Stimulated activated CD8-positive, alpha-beta memory T cell treated with anti-CD3 and anti-CD28 coated beads, Interleukin-15, amount 100 ng/mL, for 1 hour (primary cell): ENCODE measurements around the gene SPTLC3.
"Not testable (repeated sequence)": the region's sequence is repeated elsewhere in the genome, so short reads cannot be mapped to it uniquely, and the experiment has no call there.

Source experiments
- DNase-seq: peaks from one replicate; pipeline ENCODE4 v3.0.0-alpha.2; 2020; ENCODE audit warnings: low read depth

The SPTLC3 gene

DNA sequence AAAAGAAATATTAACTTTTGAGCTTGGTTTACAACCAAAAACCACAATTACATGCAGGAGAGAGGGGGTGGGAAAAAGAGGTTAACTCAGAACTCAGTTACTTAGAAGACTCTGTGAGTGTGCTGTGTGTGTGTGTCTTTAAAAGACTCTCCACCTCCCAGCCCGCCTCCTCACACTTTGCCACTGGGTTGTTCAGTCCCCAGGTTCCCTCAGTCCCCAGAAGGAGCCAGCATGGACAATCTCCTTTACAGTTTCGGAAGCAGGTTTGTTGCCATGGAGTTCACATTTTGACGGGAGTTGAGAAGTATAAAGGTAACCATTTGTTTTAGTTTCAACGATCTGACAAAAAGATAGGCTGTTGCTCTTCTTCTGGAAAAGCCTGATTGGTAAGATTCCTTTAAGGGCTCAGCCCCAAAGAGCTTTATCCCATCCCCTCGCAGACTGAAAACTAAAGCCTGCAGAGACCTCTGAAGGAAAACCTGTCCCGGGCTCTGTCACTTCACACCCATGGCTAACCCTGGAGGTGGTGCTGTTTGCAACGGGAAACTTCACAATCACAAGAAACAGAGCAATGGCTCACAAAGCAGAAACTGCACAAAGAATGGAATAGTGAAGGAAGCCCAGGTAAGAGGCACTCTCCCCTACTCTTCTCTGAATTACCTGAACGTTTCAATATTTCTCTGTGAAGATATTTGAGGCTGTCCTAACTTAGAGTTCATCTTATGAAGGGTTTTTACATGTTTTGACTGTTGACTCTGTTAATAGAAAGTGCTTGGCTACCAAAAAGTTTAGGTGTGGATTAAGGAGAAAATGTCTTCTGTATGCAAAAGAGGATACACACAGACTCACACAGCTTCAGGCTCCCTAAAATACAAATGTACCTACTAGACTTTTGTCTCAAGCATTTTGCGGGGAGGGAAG lies at the start of gene SPTLC3:
SPTLC3 (plus strand) TSS at position 212 of the 921 bp plus-strand sequence; CDS start at position 508, 296 bp downstream.
- DNase-seq = no peak

DNA sequence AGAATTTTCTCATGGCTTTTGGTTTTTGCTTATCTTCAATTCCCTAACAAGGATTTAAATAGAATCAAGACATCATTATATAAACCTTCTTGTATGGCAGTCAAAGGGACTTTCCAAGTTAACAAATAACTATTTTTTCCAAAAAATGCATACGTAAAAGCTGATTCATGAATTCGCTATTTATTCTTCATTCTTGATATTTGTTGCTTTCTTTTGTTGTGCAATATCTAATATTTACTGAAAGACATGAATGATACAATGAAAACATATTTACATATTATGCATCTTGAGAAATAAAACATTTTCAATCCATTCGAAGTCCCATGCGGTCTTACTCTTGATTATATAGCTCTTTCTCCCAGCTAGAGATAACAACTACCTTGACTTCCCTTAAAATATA lies 47.0 kb upstream of the SPTLC3 start:
- no peak for DNase-seq

DNA sequence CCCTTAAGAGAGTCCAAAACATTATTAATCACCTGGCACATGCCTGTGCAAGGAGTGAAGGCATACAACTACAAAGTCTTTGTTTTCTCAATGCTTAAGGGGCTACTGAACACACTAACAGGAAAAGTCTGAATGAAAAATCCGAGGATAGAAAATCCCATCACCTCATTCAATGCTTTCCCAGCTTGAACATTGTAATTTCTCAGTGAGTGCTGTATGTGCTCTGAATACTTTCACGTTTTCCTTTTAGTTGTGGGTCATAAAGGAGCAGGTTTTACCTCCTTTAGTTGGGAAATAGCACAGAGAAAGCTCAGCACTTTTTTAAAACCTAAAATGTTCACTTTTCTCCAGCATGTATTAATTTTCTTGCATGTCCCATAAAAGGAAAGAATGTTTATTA lies 45.9 kb upstream of the SPTLC3 start:
- DNase-seq = no peak

DNA sequence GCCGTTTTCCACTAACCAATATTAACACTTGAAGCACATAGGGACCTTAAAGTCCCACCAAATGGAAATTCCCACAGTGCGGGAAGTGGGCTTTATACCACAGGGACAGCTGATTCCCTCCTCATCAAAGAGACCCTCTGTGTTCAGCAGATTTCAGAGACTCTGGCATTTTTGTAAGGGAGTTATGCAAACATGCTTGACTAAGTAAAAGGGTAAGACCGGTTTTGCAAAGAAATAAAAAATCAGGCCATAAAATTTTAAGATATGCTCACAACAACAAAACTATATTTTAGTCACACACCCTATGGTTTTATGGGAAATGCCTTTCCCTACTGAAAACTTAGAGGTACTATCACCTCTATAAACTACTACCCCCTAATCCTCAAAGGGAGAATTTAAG lies 45.4 kb upstream of the SPTLC3 start:
- DNase-seq = no peak

DNA sequence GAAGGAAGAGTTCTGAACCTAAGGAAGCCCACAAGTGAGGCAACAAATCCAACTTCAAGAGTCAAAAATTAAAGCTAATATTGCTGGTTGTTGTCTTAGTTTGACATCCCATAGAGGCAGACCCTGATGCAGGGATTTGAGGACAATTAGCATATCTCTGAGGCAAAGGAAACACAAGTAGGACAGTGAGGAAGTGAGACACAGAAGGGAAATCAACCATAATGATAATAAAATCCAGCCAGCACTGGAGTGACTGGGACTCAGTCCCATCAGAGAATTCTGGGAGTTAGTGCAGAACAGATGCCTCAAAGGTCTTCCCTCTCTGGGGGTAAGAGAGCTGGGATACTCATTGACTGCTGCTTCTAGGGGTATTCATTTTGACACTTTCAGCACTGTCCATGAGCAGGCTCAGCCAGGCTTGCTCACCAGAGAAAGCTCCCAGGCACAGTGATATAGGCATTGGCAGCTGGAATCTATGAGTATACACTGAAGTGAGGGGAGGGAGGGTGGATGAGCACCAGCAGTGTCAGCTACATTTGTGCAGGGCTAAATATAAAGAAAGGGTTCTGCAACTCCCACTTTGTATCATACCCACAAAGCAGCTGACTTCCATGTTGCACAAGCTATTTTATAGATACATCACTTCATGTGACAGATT lies 43.4 kb upstream of the SPTLC3 start:
- DNase-seq = no peak

DNA sequence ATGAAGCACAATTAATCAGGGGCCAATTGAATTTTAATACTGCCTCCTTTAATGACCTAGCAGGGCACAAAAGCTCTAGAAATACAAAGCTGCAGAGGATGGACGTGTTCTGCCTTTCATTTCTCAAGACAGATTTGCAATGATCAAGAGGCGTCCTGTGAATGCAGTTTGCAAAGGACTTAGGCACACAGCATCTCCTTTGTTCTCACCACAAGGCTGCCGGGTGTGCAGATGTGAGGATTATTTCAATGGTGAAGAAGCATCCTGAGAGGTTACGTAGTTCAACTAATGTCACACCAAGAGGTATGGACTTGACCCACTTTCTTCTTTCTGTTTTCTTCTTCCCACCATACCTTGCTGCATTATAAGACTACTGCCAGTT lies 42.9 kb upstream of the SPTLC3 start:
- no peak for DNase-seq

DNA sequence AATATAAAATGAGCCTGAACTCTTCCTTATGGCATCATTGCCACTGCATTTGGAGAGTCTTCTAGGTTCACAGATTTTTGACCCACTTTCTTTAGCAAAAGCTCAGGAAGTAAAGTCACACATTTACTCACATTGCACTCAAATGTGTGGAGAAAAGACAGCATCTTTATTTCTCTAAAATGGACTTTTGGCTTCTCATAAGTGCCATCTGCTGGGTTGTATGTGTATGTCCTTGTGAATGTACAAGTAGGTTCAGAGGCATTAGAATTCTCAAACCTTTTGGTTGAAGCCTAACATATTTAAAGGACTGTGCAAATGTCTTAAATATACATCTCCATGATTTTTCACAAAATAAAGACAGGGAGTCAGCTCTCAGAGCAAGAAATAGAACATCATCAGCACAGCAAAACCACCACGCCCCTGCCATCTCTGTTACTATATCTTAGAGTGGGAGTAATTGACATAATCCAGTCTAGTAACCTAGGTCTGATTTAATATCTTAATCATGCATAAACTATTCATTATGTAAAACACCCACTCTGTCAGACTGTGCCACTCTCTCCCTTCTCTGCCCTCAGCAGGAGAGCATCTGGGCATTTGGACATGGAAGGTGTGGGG lies 42.2 kb upstream of the SPTLC3 start:
- DNase-seq = no peak

DNA sequence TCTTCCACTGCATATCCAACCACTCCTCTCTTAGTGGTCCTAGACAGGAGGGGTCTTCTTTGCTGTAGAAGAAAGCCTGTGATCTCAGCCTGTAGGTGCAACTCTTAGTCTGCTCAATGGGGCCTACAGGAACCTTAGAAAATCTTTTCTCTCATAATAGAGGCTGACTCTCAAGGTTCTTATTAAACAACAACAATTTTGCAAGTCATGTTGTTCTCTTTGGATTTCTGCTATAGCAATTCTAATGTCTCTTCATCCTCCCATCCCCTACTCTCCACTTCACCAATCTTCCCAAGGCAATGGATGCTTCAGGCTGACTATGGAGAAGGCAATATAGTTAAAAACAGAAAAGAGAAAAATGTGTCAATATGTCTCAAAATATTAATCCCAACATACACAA lies 40.8 kb upstream of the SPTLC3 start:
- no peak for DNase-seq

DNA sequence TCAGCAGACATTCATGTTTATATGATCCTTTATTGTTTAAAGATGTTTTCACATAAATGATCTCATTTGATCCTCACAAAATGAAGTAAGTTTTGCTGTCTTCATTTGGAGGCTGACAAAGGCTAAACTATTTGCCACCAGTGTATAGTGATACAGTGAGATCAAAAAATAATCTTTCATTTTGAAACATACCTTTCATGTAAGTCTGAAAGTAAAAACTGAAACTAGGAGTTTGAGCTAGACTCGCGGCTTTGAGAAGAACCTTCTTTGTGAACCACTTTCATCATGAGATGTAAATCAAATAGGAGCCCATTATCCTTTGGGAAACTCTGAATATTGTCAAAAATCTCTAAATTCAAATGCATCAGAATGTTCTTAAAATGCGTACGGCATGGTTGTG lies 40.3 kb upstream of the SPTLC3 start:
- DNase-seq = no peak

DNA sequence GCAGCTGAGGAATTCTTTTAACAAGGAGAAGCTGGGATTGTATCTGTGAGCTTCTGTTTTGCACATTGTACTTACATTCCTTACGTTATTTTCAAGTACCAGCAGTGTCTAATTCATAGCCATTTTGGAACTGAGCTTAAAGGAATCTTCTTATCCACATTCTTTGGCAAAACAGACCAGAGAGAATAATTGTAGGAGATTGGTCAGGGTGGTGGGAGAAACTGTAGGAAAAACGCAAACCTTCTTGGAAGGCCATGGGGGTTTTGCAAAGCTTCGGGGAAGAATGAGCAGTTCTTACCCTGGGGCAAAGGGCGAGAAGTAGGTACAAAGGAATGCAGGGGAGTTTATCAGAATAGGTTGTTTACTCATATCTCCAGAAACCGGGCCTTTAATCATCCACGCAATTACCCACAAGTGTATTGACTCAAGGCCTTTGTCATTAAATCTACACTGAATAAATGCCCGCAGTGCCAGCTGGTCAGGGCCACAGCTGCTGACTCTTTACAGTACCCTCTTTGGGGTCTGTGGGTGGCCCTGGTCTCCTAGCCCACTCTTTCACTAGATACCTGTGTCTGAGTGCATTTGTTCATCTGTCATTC lies 39.6 kb upstream of the SPTLC3 start:
- DNase-seq = no peak

DNA sequence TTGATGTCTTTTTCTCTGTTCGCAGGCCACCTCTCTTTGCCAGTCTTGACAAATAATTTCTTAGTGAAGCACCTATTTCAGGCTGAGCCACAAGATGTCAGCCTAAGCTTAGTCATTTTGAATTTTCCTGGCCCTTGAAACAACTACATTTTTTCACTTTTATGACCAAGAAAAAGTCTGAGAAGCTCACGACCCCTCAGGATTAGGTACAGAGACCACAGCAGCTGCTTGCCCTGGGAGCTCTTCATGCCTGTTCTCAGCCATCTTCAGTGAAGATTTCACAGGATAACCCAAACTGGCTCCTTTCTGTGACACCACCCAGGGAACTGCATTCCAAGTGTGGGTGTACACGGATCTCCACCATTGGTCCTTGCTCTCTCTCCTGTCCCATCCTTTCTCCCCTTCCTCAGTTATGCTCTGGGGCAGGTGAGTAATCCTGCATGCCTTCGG lies 38.4 kb upstream of the SPTLC3 start:
- DNase-seq = no peak

DNA sequence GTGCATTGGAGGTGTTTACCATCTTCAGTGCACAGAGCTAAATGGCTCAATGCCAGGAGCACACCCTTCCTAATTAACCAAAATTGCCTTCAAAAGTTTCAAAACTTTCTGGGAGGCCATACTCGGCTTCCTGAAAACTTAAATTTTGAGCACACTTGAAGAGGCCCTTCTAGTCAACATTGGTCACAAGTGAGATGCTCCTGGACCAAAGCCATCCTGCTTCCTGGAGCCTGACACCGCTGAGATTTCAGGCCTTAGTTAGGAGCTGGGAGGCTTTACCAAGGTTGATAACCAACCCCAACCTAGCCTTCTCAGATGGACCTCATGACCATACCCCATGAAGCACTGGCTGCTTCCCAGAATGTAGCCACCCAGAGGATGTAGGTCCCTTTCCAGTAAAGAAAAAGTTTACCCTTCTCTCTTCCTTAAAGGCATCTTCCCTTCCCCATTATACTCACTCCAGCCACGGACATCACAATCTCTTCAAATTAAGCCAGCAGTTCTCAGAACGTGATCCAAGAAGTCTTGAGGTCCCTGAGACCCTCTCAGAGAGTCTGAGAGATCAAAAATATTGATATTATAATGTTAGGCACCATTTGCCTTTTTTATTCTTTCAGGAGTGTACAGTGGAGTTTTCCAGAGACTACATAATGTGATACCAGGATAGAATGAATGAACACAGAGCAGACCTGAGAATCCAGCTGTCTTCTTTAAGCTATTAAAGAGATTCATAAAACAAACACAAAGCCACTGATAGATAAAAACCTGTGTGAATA lies 32.8 kb upstream of the SPTLC3 start:
- DNase-seq = no peak

DNA sequence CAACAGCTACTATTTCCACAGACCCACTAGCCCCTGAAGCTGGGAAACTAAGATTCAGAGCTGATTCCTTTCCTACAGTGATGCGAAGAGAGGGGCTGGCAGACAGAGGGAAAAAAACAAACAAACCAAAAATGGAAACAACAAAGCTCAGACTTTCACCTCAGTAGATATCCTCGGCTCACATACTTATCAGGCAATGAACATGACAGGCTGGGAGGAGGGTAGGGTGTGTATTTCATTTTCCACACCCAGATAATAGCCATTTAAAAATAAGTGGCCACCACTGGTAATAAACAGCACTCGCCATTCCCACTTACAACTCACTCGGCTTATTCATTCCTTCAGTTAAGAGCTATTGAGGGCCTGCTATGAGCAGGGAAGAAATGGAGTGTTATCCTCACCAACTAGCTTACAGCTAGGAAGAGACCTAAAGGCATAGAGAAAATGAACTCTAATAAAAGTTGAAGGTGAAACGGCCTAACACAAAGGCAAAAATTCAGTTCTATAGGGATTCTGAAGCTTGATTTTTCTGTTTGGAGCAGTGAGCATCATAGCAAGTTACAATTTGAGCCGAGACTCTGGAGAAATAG lies 32.0 kb upstream of the SPTLC3 start:
- no peak for DNase-seq

DNA sequence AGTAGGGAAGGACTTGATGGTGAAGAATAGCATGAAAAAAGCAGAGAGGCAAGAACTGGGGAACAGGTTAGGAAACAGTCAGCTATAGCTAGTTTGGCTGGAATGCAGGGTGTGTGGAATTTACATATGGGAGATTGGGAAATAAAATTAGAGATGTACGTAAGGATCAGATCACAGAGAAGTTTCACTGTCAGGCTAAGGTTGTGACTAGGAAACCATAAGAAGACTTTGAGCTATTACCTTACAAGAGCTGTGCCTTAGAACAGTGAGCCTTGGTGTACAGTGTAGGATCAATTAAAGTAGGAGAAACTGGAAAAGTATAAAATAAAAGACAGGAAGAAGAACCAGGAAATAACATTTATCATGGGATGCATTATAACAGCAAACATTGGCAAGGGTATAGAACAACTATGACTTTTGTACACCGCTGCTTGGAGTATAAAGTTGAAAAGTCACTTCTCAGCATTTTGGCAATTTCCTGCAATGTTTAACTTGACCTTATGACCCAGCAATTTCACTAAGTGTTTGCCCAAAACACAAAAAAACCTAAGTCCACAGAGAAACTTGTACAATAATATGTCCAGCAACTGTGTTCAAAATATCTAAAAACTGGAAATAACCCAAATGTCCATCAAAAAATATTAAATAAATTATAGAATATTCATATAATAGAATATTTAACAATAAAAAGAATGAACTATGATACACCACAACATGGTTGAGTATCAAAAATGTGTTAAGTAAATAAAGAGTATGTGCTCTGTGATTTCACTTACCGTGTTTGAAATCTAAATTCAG lies 31.2 kb upstream of the SPTLC3 start:
- no peak for DNase-seq

DNA sequence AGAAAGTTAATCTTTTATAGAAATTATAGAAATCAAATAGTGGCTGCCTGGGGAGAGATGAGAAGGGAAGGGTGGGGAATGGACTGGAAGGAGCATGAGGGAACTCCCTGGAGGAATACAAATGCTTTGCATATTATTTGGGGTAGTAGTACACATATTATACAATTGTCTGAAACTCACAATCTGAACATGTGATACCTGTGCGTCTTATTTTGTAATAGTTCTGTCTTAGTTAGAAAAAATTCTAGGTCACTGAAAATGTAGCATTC lies 30.7 kb upstream of the SPTLC3 start:
- DNase-seq = no peak

DNA sequence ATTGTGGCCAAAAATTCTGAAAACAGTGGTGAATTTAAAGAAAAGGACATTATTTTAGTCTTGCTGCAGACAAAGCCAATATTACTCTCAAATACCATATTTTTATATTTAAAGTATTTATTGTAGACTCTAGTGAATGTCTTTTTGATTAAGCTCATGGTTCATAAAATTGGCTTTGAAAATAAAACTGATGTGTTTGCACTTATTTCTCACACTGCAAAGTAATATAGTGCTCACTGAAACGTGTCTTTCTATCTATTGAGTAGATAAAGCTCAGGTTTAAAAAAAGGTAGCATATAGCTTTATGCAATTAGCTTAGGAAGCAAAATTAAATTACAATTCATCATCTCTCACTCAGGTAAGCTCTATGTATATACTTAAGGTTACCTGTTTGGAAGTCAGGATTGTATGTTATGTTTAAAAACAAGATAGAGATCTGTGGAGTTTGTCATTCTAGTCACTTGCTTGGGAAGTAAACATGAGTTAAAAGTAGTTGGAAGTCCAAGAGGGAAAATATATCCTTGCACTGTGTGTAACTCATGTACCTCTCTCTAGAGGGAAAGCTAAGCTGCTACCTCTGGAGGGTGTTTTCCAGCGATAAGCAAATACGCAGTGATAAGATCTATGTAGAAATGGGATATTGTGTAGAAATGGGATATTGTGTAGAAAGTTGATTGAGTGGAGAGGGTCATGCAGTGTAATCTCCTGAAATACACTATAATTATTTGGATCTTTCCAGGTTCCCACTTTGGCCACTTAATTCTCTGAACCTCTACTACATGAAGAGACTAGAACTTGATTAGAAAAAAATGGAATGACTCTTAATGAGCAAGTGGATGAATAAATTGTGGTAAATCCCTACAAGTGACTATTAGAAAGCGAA lies 29.9 kb upstream of the SPTLC3 start:
- no peak for DNase-seq

DNA sequence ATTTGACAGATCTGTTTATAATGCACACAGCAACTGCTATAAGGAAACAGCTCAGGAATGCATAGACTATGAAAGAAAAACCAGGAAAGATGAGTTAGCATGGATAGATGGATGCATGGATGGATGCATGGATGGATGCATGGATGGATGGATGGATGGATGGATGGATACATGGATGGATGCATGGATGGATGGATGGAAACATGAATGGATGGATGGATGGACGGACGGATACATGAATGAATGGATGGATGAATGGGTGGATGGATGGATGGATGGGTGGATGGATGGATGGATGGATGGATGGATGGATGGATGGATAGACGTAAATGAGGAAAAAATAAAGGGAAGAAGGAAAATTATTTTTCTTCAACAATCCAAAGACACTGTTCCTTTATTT lies 29.1 kb upstream of the SPTLC3 start:
- not testable (repeated sequence) for DNase-seq

DNA sequence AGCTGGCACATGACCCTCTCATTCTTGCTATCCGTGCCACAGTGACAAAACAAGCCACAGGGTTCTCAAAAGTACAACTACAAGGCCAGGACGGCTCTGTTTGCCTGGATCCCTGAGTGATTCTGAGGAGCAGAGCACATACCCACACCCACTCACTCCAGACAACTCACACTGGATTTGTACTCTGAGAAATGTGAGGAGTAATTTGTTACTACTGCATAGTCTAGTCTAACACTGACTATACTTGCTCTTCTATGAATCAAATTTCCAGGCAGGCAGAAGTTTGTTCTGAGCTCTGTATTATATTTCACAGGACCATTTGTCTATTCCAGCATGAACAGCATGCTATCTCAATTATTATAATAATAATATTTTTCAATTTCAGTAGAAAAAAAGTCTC lies 26.7 kb upstream of the SPTLC3 start:
- DNase-seq = no peak

DNA sequence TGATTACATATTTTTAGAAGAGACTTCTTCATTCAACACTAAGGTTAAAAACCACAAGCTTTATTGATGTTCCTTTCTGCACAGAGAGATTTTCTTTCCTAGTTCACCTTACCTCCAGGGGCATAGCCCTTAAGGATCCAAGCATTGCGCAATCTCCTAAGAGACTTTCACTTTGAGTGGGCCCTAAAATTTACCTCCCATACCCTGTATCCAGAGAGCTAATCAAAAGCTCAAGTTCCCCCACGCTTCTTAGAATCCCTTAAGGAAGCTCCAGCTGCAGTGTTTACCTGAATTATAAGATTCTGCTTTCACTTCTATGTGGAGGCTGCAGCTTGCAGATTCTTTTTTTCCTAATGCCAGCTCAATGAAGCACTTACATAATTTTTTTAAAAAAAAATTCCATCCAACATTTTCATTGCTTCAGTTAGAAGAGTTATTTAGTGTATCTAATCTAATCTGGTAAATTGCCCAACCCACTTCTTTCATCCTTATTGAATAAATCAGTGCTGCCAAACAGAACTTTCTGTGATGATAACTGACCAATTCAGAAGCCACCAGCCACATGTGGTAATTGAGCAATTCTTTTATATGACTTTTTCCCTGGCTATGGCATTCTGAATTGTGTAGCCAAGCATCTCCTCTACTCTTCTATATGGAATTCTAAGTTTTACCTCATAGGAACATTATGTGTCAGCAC lies 24.6 kb upstream of the SPTLC3 start:
- no peak for DNase-seq
